B cell (primary cell): ENCODE data around the gene PDLIM7. TPM values are rescaled to one million over a fixed set of nuclear protein-coding genes. Genes with fewer than 3 reads are reported as not detected.

ENCODE experiments used
- ATAC-seq: fragments of 200-7000 bp; cut with Tn5 transposase; one replicate; pipeline ENCODE4 v1.10.0; 2021; ENCODE audit warnings: low read depth, mild to moderate bottlenecking, moderate number of reproducible peaks, moderate library complexity
- CTCF ChIA-PET: fragments of 350-600 bp; sonication (Branson Sonifier 250); formaldehyde crosslinking; loops from one replicate; lab custom pipeline; 2021; ENCODE audit warnings: antibody characterized with exemption, inconsistent platforms; lab: Charles Lee
- POLR2A ChIA-PET: fragments of 350-600 bp; sonication (Branson Sonifier 250); formaldehyde crosslinking; loops from one replicate; lab custom pipeline; 2021; ENCODE audit warnings: antibody characterized with exemption; lab: Charles Lee
- DNase-seq: peaks from one replicate; pipeline ENCODE4 v3.0.0; 2013
- H2AFZ ChIP-seq: 2 replicates; pipeline ENCODE4 v1.6.1; 2012; ENCODE audit warnings: mild to moderate bottlenecking, low read depth, low read length; ENCODE audit not compliant: insufficient read depth, poor library complexity, severe bottlenecking
- H3K27ac ChIP-seq, 2 donors: 1 replicate in 1 of 2; 2 replicates in 1 of 2; pipeline ENCODE4 v1.5.1; 2012 to 2013; ENCODE audit warnings: low read length in 2 of 2, mild to moderate bottlenecking in 2 of 2, moderate library complexity in 1 of 2
- H3K27me3 ChIP-seq, 4 experiments: fragments of 200-600 bp in 1 of 4; sonication (generic) in 1 of 4; replicated peaks in 1 of 4; 1 replicate in 2 of 4; 2 replicates in 2 of 4; pipeline versions ENCODE4 v1.6.1 to v1.7.0; 2013 to 2016; ENCODE audit warnings: low read length in 3 of 4, mild to moderate bottlenecking in 2 of 4, mixed read lengths in 1 of 4, moderate library complexity in 1 of 4; ENCODE audit not compliant: insufficient read depth in 4 of 4, control insufficient read depth in 3 of 4; ENCODE audit errors: control extremely low read depth in 1 of 4
- H3K36me3 ChIP-seq, 2 experiments: replicated peaks in 1 of 2; 1 replicate in 1 of 2; 2 replicates in 1 of 2; pipeline versions ENCODE4 v1.6.1 to v1.7.1; 2013; ENCODE audit warnings: low read length in 1 of 2; ENCODE audit not compliant: insufficient read depth in 2 of 2, control insufficient read depth in 1 of 2; ENCODE audit errors: control extremely low read depth in 1 of 2, extremely low read depth in 1 of 2
- H3K4me1 ChIP-seq, 2 donors: fragments of 200-600 bp in 1 of 2; sonication (generic) in 1 of 2; 1 replicate in 1 of 2; 2 replicates in 1 of 2; pipeline versions ENCODE4 v1.5.1 to v1.6.1; 2013 to 2017; ENCODE audit warnings: low read length in 2 of 2; ENCODE audit not compliant: control insufficient read depth in 2 of 2, insufficient read depth in 2 of 2
- H3K4me2 ChIP-seq: replicated peaks from 2 replicates; pipeline ENCODE3; 2012; ENCODE audit warnings: mild to moderate bottlenecking, low read depth, low read length; ENCODE audit not compliant: poor library complexity, severe bottlenecking
- H3K4me3 ChIP-seq, 5 experiments: fragments of 200-600 bp in 1 of 5; sonication (generic) in 1 of 5; 1 replicate in 3 of 5; 2 replicates in 2 of 5; pipeline versions ENCODE4 v1.5.1 to v1.7.0; 2011 to 2016; ENCODE audit warnings: low read length in 4 of 5, mild to moderate bottlenecking in 4 of 5, low read depth in 2 of 5, control low read depth in 1 of 5, moderate library complexity in 1 of 5; ENCODE audit not compliant: insufficient read depth in 1 of 5; ENCODE audit errors: control extremely low read depth in 1 of 5, extremely low read depth in 1 of 5
- H3K79me2 ChIP-seq: fragments of 200-600 bp; sonication (generic); one replicate; pipeline ENCODE4 v1.6.0; 2016; ENCODE audit warnings: low read length; ENCODE audit not compliant: control insufficient read depth, insufficient read depth
- H3K9ac ChIP-seq: fragments of 200-600 bp; sonication (generic); 2 replicates; pipeline ENCODE4 v1.6.1; 2017; ENCODE audit warnings: mild to moderate bottlenecking, low read length, moderate library complexity
- H3K9me3 ChIP-seq, 3 donors: one replicate each; pipeline versions ENCODE4 v1.6.1 to v1.7.1; 2013; ENCODE audit warnings: low read length in 2 of 3; ENCODE audit not compliant: control insufficient read depth in 2 of 3, insufficient read depth in 1 of 3; ENCODE audit errors: control extremely low read depth in 1 of 3
- H4K20me1 ChIP-seq: 2 replicates; pipeline ENCODE4 v1.6.0; 2012; ENCODE audit warnings: mild to moderate bottlenecking, low read length; ENCODE audit not compliant: insufficient read depth, control insufficient read depth, poor library complexity, severe bottlenecking
- H3K27ac Mint-ChIP-seq: one replicate; pipeline ENCODE4 v1.8.0; 2021; ENCODE audit warnings: mixed read lengths
- H3K27me3 Mint-ChIP-seq: one replicate; pipeline ENCODE4 v1.8.0; 2021; ENCODE audit warnings: mixed read lengths
- H3K4me1 Mint-ChIP-seq: one replicate; pipeline ENCODE4 v1.8.0; 2021; ENCODE audit warnings: mixed read lengths
- H3K4me3 Mint-ChIP-seq: one replicate; pipeline ENCODE4 v1.8.0; 2021; ENCODE audit warnings: mixed read lengths
- H3K9me3 Mint-ChIP-seq: one replicate; pipeline ENCODE4 v1.8.0; 2022; ENCODE audit warnings: mixed read lengths; ENCODE audit not compliant: insufficient read depth
- CTCF ChIP-seq: fragments of 200-600 bp; IDR thresholded peaks from one replicate; pipeline ENCODE4 v1.8.0; 2022; ENCODE audit warnings: antibody characterized with exemption, mild to moderate bottlenecking
- EZH2 ChIP-seq: IDR thresholded peaks from 2 replicates; pipeline ENCODE4 v1.6.1; 2012; ENCODE audit warnings: borderline replicate concordance, low read depth, mild to moderate bottlenecking, moderate library complexity, low read length; ENCODE audit not compliant: insufficient read depth, poor library complexity, severe bottlenecking
- WGBS: methylation state at CpG from one replicate; pipeline ENCODE4 v1.1.5; 2013; ENCODE audit warnings: missing lambda C conversion rate; ENCODE audit not compliant: insufficient coverage; 5-methylcytosine and 5-hydroxymethylcytosine counted together
- intact Hi-C: fragments of 100-400 bp; cut with micrococcal nuclease; formaldehyde crosslinking; loops from one replicate; pipeline ENCODE4 v1.10.0; 2022
- polyA plus RNA-seq: library from polyadenylated mRNA; depleted of rRNA; stranded (reverse); fragments of >200 nt; gene quantifications from 2 replicates; pipeline ENCODE4 v1.2.3, GENCODE V29; 2012
- total RNA-seq, 2 donors: library from RNA; stranded (reverse); fragments of 120-200 nt in 1 of 2; gene quantifications; 1 replicate in 1 of 2; 2 replicates in 1 of 2; pipeline versions ENCODE4 v1.2.3 to v1.2.4, GENCODE V29; 2013 to 2022

PDLIM7 gene
- total and polyA plus RNA-seq, 2 donors (not counting 1 experiment from before 2014, with no cell fraction given): 23.9 to 25.8 TPM

- Mint-ChIP-seq H3K9me3 (no peaks in the 10 kb centered on the region), H3K4me3 (no peak overlapping the region), H3K27ac (no peak overlapping the region), H3K4me1 (peaks cover 32% of the 10 kb centered on the region), H3K27me3 (peaks cover 5% of the 10 kb centered on the region)
- Histone ChIP-seq H3K4me3 (no peak overlapping the region), H3K4me2 (no peak overlapping the region), H3K9ac (no peak overlapping the region), H3K79me2 (no peaks in the 10 kb centered on the region), H3K4me1 (peaks cover 14 to 25% of the 10 kb centered on the region in 2 donors), H3K9me3 (no peaks in the 10 kb centered on the region), H2AFZ (no peak overlapping the region), H3K27ac (no peak overlapping the region), H4K20me1 (no peaks in the 10 kb centered on the region), H3K27me3 (peaks cover 0 to 7% (median 2%) of the 10 kb centered on the region in 4 experiments), H3K36me3 (no peaks in the 10 kb centered on the region)
- POLR2A ChIA-PET: interaction anchor here (0.6 to 1.0 kb wide), 2 partner anchors 19 to 32 kb away, joined by 3 read pairs; partner anchors contain the start of gene DOK3
- TF ChIP-seq EZH2: no peak
- TF ChIP-seq CTCF: no peak
- DNase-seq (no peak), ATAC-seq (no peak)
- intact Hi-C loops: no loop called here
- CTCF ChIA-PET: interaction anchor here (1.2 to 2.7 kb wide), 5 partner anchors 21 to 74 kb away, joined by 3 to 12 read pairs (median 7); no protein-coding TSS in a partner anchor
- WGBS: 100% methylated on average over 5 of the region's 13 CpGs
Observed at GRCh38 chr5:177477701-177478477, 19.5 kb downstream of the PDLIM7 start.
